Measurements from ENCODE around the gene ARHGAP4.
A peak's percentile ranks its signal among the peaks of the same experiment; 100 is the strongest.

GRCh38 chrX:153934762-153935325 lies 8.8 kb upstream of the ARHGAP4 start, which contains the start of gene NAA10:
- TF ChIP-seq CTCF (IDR thresholded peaks at IDR 0.05) (no peak), POLR2A (IDR thresholded peaks at IDR 0.05) (peak in 1 of 2 donors; percentile 55)

Measured in heart left ventricle (tissue), 13 donors.